Glomerular visceral epithelial cell (primary cell): ENCODE data around the gene TUBB3.
"Not testable (repeated sequence)": the region's sequence is repeated elsewhere in the genome, so short reads cannot be mapped to it uniquely, and the experiment has no call there.

Experiments
- DNase-seq: peaks from one replicate; pipeline ENCODE4 v3.0.0-alpha.2; 2016; ENCODE audit errors: extremely low spot score

TUBB3 gene

DNA sequence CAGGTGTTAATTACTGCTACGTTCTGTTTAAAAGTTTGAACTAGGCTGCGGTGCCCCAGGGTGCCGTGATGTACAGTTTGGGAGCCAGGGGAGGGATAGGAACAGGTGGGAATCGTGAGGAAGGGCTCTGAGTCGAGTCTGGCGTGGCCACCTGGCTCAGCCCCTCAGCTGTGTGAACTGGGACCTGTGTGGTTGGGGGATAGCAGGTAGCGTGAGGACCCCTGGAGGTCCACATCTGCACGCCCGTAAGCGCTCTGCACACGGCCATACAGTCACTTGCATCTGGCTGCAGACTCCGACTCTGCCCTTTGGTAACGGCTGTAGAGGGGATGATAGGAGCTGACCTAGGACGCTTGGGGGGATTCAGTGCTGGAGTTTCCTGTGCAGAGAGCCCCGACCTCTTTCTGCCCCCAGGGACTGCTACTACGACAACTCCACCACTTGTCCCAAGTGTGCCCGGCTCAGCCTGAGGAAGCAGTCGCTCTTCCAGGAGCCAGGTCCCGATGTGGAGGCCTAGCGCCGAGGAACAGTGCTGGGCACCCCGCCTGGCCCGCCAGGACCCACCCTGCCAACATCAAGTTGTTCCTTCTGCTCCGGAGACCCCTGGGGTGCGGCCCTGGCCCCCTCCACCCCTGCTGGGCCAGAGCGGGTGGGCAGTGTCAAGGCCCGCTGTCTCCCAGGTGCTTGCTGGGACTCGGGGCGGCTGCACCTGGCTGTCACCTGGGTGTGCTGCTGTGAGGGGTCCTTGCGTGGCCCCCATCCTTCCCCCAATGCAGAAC, 42.5 kb downstream of the TUBB3 start:
- DNase-seq = no peak

DNA sequence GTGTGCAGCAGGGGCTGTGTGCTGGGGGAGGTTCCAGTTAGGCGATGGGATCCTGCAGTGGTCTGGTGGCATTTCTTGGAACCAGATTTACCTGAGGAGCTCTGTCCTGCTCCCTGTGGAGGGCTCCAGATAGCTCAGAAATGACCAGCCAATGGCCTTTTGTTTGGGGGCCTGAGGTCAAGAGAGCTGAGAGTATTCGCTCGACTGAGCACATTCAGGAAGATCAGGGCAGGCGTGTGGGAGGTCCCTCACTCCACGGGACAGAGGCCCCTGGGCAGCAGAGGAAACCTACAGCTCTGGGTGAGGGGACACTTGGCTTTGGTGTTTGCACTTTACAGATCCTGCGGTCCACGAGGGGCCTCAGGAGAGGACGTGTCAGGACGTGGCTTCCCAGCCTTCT, 43.6 kb downstream of the TUBB3 start:
- no peak for DNase-seq

- not testable (repeated sequence) for DNase-seq
Observed at GRCh38 chr16:89967436-89967835, 44.3 kb downstream of the TUBB3 start.

- DNase-seq = not testable (repeated sequence)
Observed at GRCh38 chr16:89968074-89968473, 44.9 kb downstream of the TUBB3 start.

DNA sequence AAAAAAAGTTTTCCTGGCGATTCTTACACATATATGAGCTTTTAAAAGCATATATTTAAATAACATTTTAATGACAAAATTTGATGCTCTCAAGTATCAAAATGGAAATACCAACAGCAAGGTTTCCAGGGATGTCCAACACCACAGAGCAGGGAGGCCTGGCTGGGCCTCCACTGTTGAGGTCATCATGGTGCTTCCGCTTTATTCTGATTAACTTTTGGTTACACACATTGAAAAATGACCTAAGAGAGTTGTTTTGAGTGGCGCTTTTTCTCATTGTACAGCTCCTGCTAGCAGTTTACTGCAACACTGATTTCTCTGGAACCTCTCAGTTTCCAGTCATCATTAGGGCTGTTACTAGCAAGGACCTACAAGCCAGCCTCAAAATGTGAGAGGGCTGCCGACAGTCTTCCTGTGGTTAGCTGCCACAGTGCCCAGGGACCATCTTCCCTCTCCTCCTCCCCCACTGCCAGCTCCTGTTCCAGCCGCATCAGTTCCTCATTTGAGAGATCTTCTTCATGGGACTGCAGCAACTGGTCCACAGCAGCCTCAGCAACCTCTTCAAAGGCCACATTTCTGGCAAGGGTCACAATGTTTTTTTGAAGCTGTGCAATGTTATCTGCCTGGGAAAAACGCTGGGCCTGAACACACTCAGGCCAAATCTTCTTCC, 46.7 kb downstream of the TUBB3 start:
- no peak for DNase-seq

GRCh38 chr16:89971495-89972243, 48.5 kb downstream of the TUBB3 start:
- no peak for DNase-seq

GRCh38 chr16:89972244-89973234, 49.4 kb downstream of the TUBB3 start:
- peak; percentile 93 for DNase-seq

DNA sequence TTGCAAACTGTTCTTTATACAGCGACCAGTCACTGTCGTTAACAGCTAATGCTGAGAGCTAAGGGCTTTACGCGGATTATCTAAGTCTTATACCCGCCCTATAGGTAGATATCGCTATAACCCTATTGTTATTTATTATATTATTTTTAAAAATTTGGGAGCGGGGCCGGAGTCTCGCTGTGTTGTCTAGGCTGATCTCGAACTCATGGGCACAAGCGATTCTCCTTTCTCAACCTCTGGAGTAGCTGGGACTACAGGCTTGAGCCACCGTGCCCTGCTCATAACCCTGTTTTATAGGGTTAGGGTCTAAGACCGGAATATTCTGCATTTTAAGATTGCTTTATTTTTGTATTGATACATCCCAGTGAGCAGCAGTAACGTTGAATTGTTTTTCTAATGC, 50.1 kb downstream of the TUBB3 start:
- DNase-seq = no peak

DNA sequence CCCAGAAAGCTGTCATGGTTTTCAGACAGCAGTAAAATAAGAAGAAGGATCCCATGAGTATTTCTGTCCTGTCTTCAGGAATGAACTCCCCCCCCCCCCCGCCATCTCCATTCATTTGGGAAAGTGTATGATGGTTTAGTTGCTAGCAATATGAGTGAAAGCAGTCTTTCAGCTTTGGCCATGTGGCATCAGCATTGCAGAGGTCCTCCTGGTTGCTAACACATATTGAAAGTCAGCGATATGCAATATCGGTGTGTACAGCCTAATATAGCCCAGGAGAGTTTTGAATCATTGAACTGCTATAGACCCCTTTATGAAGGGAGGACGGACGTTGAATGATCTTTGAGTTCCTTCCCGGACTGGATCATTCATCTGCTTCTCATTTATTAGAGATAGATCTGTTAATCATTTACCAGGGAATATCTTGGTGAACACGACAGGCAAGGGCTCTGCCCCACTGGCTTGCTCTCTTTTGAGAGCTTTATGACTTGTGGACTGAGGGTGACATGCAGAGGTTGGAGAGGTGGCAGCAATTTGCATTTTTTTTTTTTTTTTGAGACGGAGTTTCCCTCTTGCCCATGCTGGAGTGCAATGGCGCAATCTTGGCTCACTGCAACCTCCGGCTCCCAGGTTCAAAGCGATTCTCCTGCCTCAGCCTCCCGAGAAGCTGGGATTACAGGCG, 50.7 kb downstream of the TUBB3 start:
- DNase-seq = no peak

- no peak for DNase-seq
Observed at GRCh38 chr16:89974870-89975269, 51.7 kb downstream of the TUBB3 start.

- DNase-seq = no peak
Observed at GRCh38 chr16:89981414-89981813, 58.3 kb downstream of the TUBB3 start.

GRCh38 chr16:89982318-89982717, 59.2 kb downstream of the TUBB3 start:
- no peak for DNase-seq

- no peak for DNase-seq
Observed at GRCh38 chr16:89983536-89983935, 60.4 kb downstream of the TUBB3 start.

- no peak for DNase-seq
Observed at GRCh38 chr16:89984216-89984615, 61.1 kb downstream of the TUBB3 start.

DNA sequence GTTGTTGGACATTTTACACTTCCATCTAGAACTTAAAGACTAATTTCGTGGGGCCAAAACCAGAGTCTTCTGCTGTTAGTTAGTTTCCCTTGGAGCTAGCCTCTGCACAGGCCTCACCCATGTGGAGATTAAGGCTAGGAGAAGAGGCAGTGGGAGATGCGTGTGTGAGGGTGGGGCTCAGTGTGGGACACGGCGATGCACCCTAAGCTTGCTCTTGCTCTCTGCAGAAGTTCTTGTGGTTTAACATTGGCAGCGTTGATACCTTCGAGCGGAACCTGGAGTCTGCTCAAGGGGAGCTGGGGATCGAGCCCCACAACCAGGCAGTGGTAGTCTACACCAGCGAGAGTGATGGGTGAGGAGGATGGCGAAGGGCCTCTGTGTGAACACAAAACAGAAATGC, 62.1 kb downstream of the TUBB3 start:
- no peak for DNase-seq
